Cerebellar nuclear complex (tissue), 1 donor: ENCODE results near the gene TMEM63A.

ENCODE experiments used
- DNase-seq, 2 experiments: peaks; one replicate each; lab custom pipeline; 2025; lab: John Stamatoyannopoulos, UW

Gene TMEM63A

GRCh38 chr1:225866981-225867380, 15.2 kb downstream of the TMEM63A start:
- no peak for DNase-seq

GRCh38 chr1:225866061-225866837, 15.9 kb downstream of the TMEM63A start:
- no peak for DNase-seq

GRCh38 chr1:225865514-225865913, 16.7 kb downstream of the TMEM63A start:
- no peak for DNase-seq

- no peak for DNase-seq
Measured at GRCh38 chr1:225863167-225863566, 19.0 kb downstream of the TMEM63A start.

- no peak for DNase-seq
Measured at GRCh38 chr1:225862581-225862950, 19.6 kb downstream of the TMEM63A start.

- DNase-seq, result no peak
Measured at GRCh38 chr1:225861834-225862580, 20.2 kb downstream of the TMEM63A start.

- DNase-seq, result no peak
Measured at GRCh38 chr1:225860876-225861441, 21.2 kb downstream of the TMEM63A start.

- DNase-seq, result no peak
Measured at GRCh38 chr1:225860107-225860506, 22.1 kb downstream of the TMEM63A start.

GRCh38 chr1:225859151-225859550, 23.0 kb downstream of the TMEM63A start:
- DNase-seq, result no peak

- no peak for DNase-seq
Measured at GRCh38 chr1:225857256-225857655, 24.9 kb downstream of the TMEM63A start.

- no peak for DNase-seq
Measured at GRCh38 chr1:225855503-225856300, 26.5 kb downstream of the TMEM63A start.

GRCh38 chr1:225853441-225853840, 28.7 kb downstream of the TMEM63A start:
- DNase-seq, result no peak

- DNase-seq, result no peak
Measured at GRCh38 chr1:225852413-225853124, 29.6 kb downstream of the TMEM63A start.

GRCh38 chr1:225851805-225852204, 30.4 kb downstream of the TMEM63A start:
- no peak for DNase-seq

- no peak for DNase-seq
Measured at GRCh38 chr1:225850370-225850769, 31.8 kb downstream of the TMEM63A start.

- DNase-seq, result no peak
Measured at GRCh38 chr1:225849925-225850324, 32.3 kb downstream of the TMEM63A start.

- DNase-seq, result no peak
Measured at GRCh38 chr1:225848030-225848955, 33.9 kb downstream of the TMEM63A start.

- no peak for DNase-seq
Measured at GRCh38 chr1:225847610-225848009, 34.6 kb downstream of the TMEM63A start.

- no peak for DNase-seq
Measured at GRCh38 chr1:225846331-225847310, 35.6 kb downstream of the TMEM63A start.
